Measurements from ENCODE around the gene PDXP.
"Not testable (repeated sequence)": the region's sequence is repeated elsewhere in the genome, so short reads cannot be mapped to it uniquely, and the experiment has no call there.

PDXP gene

DNA sequence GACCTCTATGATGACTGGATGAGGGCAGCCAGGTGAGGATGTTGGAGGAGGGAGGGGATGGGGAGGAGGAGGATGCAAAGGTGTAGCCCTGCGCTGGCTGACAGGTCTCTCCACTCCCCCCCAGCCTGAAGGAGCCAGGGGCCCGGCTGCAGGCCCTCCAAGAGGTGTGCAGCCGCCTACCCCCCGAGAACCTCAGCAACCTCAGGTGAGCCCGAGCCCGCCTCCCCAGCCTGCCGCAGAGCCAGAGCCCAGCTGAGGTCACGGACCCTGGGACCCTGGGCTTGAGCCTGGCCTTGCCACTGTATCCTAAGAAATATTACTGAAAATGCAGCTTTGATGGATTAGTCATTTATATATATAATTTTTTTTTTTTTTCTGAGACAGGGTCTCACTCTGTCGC lies 11.2 kb upstream of the PDXP start:
- no peak for DNase-seq (ENCODE audit: low read depth, low spot score)

DNA sequence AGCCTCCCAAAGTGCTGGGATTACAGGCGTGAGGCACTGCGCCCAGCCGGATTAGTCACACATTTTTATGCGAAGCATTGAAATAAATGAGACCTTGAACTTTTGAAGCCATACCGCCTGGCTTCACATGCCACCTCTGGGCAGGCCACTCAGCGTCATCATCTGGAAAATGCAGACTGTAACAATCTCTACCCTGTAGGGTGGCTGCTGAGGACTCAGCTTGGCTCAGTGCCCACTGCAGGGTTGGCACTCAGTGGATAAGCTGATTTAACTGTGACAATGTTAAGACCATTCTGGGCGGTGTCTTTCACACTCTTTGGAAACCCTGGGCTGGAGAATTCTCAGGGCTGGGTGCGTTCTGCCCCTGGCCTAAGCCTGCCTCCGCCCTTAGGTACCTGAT lies 10.6 kb upstream of the PDXP start:
- no peak for DNase-seq (ENCODE audit: low read depth, low spot score)

DNA sequence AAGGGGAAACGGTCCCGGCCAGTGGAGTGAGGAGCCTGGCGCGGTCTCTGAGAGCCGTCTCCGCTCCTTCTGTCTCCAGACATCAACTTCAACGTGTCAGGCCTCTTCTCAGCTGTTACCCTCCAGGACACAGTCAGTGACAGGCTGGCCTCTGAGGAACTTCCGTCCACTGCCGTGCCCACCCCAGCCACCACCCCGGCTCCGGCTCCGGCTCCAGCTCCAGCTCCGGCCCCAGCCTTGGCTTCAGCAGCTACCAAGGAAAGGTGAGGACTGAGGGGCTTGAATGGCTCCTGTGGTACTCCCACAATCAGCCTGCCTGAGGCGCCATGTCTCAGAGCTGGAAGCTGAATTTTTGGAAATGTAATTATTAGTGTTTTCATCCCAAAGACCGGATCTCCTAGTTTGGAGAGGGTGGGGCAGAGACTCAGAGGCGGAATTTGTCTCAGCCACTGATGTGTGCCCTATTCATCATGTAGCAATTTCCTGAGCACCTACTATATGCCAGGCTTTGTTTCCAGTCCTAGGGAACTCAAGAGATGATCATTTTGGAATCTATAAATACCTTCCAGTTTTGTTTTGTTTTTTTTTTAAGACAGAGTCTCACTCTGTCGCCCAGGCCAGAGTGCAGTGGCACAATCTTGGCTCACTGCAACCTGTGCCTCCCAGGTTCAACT lies 7.9 kb upstream of the PDXP start:
- no peak for DNase-seq (ENCODE audit: low read depth, low spot score)

DNA sequence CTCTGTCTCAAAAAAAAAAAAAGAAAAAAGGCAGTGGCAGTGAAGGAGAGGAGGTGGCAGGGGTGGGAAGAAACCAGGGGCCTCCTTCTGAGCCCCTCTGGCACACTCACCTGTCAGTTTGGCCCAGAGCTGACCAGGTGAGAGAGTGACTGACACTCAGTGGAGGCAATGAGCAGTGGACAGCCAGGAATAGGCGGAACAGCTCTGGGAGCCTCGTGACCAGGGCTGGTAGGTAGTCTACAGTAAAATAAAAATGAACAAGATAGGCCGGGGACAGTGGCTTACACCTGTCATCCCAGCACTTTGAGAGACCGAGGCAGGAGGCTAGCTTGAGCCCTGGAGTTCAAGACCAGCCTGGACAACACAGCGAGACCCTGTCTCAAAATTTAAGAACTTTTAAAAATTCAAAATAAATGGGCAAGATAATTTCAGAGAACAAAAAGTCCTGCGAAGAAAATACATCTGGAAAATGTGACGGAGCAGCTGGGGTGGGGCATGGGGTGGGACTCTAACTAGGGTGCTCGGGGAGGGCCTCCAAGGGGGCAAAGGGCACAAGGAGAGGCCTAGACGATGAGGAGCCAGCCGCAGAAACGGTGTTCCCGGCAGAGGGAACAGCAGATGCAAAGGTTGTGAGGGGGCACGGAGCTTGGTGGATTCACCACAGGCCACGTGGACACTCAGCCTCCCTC lies 3.8 kb upstream of the PDXP start:
- DNase-seq (ENCODE audit: low read depth, low spot score): no peak

DNA sequence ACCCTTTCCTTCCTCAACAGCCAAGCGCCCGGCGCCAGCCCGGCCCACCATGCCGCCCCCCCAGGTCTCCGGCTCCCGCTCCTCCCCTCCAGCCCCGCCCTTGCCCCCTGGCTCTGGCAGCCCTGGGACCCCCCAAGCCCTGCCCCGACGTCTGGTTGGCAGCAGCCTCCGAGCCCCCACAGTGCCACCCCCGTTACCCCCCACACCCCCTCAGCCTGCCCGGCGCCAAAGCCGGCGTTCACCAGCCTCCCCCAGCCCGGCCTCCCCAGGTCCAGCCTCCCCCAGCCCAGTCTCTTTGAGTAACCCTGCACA lies 3.3 kb upstream of the PDXP start:
- DNase-seq (ENCODE audit: low read depth, low spot score): no peak

DNA sequence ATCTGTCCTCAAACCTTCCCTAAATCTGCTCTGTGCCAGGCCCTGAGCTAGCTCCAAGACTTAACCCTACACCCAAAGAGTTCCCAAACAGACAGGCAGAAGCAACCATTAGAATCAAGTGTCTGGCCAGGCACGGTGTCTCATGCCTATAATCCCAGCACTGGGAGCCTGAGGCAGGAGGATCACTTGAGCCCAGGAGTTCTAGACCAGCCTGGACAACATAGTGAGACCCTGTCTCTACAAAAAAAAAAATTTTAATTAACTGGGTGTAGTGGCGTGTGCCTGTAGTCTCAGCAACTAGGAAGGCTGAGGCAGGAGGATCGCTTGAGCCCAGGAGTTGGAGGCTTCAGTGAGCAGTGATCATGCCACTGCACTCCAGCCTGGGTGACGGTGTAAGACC lies 1.9 kb upstream of the PDXP start:
- not testable (repeated sequence) for DNase-seq (ENCODE audit: low read depth, low spot score)

DNA sequence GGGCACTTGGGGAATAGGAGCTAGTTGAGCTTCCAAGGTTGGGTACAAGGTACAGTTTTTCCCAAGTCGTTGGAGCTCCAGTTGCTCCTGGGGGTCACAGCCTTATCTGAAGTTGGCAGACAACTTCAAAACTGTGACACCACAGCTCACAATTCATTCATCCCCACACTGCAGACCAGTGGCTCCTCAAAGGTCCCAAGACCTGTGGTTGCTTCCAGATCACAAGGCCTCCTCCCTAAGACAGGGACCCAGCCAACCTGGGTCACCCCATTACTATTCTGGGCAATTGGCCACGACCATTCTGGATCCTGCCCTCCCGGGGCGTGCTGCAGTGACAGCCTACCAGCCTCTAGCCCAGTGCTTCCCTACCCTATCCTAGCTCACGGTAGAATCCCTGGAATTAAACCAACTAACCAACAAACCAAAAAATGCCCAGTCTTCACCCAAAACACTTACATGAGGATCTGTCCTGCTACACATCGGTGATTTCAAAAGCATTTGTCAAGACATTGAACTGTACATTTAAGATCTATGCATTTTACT lies 862 bp upstream of the PDXP start:
- no peak for DNase-seq (ENCODE audit: low read depth, low spot score)

DNA sequence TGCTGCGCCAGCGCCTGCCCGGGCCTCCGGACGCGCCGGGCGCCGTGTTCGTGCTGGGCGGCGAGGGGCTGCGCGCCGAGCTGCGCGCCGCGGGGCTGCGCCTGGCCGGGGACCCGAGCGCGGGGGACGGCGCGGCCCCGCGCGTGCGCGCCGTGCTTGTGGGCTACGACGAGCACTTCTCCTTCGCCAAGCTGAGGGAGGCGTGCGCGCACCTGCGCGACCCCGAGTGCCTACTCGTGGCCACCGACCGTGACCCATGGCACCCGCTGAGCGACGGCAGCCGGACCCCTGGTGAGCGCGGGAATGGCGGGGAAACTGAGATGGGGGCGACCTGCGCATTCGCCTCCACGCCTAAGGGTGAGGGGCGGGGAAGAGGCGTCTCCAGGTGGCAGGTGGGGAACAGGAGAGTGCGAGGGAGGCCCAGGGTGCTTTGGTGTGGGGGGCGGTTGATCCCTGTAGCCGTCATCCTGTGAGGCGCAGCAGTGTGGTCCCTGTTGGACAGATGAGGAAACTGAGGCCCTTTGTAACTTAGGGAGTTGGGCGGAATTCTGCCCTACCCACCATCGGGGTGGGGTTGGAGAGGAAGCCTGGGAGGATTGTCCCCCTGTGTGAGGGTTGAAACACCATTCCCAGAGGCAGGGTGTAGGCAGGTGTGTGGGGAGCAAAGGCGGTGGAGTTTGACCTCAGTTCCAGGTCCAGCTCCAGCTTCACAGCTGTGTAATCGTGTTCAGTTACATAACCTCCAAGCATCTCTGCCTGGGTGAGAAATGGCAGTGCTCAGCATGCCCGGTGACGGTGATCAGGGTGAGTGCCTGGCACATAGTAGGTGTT lies 758 bp downstream of the PDXP start:
- DNase-seq (ENCODE audit: low read depth, low spot score): no peak

DNA sequence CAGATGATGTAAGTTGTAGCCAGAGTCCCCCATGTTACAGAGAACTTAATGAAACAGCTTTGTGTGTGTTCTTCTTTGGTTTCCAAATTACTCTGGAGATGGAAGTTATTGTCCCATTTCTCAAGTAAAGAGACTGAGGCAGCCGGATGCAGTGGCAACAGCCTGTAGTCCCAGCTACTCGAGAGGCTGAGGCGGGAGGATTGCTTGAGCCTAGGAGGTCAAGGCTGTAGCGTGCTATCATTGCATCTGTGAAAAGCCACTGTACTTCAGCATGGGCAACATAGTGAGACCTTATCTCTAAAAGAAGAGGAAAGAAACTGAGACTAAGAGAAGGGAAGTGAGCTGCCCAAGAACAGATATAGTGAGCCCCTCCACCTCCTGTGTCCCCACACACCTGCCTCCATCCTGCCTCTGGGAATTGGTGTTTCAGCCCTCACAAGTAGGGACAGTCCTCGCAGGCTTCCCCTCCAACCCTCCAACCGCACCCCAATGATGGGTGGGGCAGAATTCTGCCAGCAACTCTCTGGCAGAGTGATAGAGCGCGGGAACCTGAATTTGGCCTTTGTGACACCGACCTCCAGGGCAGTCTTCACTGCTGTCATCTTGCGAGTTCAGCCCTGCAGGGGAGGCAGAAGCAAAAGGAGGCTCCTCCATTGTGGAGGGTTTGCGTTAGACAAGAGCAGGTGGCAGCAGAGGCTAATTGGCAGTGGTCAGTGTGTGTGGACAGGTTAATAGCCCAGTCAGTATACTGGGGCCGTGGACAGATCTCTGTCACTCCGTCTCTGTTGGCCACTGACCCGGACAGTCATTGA lies 1.6 kb downstream of the PDXP start:
- no peak for DNase-seq (ENCODE audit: low read depth, low spot score)

DNA sequence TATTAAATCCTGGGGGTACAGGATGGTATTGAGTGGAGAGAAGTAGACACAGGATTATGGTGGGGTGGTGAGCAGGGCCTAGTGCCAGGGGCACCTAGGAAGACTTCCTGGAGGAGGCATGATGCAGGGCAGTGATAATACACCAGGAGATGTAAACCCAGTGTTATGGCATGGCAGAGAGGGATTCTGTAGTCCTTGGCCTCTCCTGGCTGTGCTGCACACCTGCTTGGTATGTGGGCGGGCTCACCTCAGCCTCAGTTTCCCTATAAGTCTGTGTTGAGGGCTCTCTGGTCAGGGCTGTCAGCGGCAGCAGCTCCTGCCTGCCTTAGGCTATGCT lies 2.2 kb downstream of the PDXP start:
- DNase-seq (ENCODE audit: low read depth, low spot score): no peak

DNA sequence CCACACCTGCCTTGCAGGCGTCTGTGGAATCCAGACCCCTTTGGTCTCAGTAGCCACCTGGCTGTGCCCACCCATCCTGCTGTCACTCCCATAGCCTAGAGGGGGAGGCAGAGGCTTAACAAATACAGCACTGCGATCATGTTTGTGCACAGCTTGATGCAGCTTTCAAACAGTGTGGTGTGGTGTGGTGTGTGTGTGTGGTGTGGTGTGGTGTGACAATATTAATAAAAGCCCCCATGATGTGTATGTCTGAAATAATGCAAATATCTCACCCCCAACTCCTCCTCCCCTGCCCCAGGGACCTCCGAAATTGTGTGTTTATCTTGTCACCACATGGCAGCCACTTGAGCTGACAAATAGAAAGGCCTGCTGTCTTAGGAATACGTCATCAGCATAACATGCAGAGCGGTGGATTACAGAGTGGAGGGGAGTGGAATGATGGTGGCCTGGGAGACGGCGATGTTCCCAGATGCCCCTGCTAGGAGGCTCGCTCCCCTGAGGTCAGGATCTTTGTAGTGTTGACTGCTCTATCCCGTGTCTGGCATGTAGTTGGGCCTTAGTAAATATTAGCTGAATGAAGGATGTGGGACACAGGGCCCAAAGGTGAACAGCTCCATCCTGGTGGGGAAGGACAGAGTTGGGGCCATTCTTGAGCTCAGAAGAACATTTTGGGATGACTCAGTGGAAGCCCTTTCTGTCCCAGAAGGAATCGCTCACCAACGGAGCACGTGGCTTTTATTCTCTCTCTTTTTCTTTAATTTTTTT lies 2.8 kb downstream of the PDXP start:
- DNase-seq (ENCODE audit: low read depth, low spot score): no peak

DNA sequence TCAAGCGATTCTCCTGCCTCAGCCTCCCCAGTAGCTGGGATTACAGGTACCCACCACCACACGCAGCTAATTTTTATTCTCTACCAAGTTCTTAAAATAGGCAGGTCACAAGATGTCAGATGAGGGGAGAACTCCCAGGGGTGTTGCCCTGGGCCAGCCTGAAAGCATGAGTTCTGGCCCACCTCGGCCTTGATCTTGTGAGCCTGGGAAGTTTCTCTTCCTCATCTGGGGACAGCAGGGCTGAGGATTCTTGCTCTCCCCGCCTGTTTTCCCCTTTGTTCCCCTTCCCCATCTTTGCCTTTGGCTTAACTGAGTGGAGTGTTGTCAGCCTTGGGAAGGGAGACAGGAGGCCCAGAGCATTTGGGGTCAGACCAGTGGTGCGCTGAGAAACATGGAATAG lies 3.5 kb downstream of the PDXP start:
- DNase-seq (ENCODE audit: low read depth, low spot score): no peak

DNA sequence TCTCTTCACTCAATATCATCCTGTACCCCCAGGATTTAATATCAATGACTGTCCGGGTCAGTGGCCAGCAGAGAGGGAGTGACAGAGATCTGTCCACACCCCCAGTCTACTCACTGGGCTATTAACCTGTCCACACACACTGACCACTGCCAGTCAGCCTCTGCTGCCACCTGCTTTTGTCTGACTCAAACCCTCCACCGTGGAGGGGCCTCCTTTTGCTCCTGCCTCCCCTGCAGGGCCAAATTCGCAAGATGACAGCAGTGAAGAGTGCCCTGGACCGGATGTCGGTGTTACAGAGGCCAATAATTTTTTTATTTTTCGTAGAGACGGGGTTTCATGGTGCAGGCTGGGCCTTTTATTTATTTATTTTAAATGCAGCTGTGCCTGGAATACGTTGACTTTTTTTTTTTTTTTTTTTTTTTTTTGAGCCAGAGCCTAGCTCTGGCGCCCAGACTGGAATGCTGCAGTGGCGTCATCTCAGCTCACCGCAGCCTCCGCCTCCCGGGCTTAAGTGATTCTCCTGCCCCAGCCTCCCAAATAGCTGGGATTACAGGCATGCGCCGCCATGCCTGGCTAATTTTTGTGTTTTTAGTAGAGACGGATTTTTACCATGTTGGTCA lies 5.1 kb downstream of the PDXP start:
- DNase-seq (ENCODE audit: low read depth, low spot score): no peak

DNA sequence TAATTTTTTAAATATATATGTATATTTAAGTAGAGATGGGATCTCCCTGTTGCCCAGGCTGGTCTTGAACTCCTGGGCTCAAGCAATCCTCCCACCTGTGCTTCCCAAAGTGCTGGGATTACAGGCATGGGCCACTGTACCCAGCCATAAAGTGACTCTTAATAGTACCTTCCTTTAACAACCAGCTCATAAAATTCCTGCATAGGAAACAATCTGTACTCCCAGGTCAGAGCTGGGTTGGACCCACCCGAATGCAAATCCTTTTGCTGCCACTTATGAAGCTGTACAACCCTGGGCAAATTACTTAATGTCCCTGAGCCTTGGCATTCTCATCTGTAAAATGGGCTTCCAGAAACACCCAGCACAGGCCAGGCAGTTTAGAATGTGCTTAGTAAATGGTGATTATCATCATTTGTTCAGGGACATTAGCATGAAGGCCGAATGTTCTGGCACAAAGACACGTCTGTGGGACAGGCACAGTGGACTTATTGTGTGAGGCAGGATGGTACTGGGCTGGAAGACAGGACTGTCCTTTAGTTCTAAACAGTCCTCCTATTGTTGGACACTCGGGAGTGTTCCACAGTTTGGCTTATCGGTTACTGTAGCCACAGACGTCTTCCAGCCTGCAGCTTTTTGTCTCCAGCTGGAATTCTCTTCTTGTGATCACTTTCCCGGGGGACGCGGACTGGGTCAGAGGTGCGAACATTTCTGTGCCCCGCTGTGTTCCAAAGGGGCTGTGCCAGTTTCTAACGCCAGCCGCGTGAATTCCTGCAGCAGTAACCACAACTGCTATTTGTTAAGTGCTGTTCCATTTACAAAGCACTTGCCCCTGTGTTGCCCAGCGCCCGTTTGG lies 6.0 kb downstream of the PDXP start:
- no peak for DNase-seq (ENCODE audit: low read depth, low spot score)

DNA sequence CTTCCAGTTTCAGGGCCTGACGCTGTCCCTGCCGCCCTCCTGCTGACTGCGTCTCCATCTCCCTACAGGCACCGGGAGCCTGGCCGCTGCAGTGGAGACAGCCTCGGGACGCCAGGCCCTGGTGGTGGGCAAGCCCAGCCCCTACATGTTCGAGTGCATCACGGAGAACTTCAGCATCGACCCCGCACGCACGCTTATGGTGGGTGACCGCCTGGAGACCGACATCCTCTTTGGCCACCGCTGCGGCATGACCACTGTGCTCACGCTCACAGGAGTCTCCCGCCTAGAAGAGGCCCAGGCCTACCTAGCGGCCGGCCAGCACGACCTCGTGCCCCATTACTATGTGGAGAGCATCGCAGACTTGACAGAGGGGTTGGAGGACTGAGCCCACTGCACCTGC lies 7.0 kb downstream of the PDXP start:
- DNase-seq (ENCODE audit: low read depth, low spot score): no peak

DNA sequence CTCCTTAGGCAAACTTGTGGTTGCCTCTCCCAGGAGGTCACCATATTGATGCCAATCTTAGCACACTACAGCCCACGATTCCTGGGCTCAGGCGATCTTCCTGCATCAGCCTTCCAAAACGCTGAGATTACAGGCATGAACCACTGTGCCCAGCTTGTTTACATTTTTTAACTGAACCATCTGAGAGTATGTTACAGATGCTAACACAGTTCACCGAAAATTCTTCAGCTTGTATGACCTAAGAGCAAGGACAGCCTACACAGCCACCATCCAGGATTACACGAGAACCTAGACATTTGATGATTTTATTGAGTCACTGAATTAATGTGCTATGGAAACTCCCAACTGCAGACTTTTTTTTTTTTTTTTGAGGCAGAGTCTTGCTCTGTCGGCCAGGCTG lies 11.1 kb downstream of the PDXP start:
- DNase-seq (ENCODE audit: low read depth, low spot score): no peak

DNA sequence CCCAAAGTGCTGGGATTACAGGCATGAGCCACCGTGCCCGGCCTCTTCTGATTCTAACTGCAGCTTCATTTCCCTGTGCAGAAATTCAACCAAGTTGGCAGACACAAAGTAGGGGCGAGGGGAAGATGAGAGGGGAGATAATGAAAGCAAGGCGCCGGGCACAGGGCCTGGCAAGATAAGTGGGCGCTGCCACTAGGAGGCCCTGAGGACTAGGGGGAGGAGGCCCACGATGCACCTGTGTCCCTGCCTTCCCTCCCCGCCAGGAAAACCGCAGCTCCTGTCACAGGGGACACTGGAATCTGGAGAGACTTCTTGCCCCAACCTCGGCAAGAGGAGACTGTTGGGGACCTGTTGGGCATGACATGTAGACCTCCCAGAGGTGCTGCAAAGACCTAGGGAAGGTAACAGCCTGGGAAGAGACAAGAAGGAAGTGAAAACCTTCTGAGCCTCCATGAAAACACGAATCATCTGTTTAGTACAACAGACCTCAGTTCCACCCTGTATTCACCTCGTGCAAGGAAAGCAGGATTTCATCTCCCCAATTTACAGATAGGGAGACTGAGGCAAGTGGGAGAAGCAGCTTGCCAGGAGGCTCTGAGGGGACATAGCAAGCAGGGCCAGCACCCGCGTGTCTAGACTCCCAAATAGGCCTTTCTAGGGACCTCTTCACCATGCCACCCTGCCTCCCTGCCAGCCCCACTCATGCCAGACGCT lies 13.8 kb downstream of the PDXP start:
- no peak for DNase-seq (ENCODE audit: low read depth, low spot score)

DNA sequence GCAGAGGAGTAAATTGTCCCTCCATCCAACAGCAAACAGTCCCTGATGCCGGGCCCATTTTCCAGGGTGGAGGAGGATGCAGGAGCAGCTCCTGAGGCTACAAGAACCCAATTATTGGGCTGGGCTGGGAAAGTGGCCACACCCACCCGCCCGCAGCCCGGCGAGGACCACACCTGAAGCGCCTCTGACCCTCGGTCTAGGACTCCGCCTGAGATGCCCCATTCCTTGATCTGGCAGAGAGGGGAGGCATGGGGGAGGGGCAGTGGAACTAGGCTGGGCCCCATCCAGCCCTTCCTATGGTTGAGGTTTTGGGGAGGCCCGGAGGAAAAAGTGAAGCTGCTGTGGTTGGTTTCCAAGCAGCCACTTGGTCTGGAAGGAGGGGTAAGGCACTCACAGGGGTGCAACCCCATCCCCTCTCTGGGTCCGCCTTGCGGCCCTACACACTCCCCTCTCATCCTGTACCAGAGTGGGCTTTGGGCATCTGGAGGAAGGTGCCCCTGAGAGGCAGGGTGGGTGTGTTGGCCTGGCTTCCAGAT lies 14.5 kb downstream of the PDXP start:
- no peak for DNase-seq (ENCODE audit: low read depth, low spot score)

DNA sequence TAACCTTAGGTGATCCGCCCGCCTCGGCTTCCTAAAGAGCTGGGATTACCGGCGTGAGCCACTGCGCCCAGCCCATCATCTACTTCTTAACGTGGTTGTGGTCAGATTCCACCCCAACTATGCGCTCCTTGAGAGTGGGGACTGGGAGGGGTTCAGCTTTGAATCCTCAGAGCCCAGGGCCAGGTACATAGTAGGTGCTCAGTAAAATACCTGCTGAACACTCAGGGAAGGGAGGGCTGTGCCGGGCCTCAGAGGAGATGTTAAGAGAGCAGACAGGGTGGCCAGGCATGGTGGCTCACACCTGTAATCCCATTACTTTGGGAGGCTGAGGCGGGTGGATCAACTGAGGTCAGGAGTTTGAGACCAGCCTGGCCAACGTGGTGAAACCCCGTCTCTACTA lies 15.7 kb downstream of the PDXP start:
- DNase-seq (ENCODE audit: low read depth, low spot score): no peak
